Prostate gland (tissue), 2 donors: Measurements from ENCODE around the gene PPFIA2.

ENCODE experiments used
- CTCF ChIP-seq, 4 experiments: fragments of 200-600 bp in 2 of 4; fragments of 450-650 bp in 2 of 4; sonication (generic) in 2 of 4; IDR thresholded peaks; 1 replicate in 3 of 4; 2 replicates in 1 of 4; pipeline ENCODE4 v1.5.1; 2016 to 2019; ENCODE audit warnings: antibody characterized with exemption in 4 of 4, mild to moderate bottlenecking in 2 of 4, moderate library complexity in 2 of 4
- POLR2A ChIP-seq: fragments of 450-650 bp; IDR thresholded peaks from one replicate; pipeline ENCODE4 v1.6.1; 2016; ENCODE audit warnings: antibody characterized with exemption, mild to moderate bottlenecking
- POLR2AphosphoS5 ChIP-seq: sonication (generic); formaldehyde crosslinking; IDR thresholded peaks from one replicate; pipeline ENCODE4 v1.6.1; 2017; ENCODE audit warnings: antibody characterized with exemption

DNA sequence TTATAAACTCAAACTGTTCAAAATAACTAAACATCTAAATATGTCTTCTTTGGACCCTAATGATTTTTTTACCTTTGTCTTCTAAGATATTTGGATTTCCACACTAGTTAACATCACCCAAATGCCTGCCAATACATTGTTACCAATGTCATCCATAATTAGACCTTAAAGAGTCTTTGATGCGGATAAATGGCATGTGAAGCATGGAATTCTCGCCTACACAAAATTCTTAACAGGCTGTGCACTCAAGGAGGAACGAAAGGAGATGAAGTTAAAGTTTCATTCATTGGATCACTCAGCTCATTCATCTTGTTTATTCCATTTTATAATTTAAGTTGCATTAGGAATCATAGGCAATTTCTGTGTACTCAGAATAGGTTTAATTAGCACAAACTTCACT lies 461.5 kb downstream of the PPFIA2 start:
- TF ChIP-seq CTCF (IDR thresholded peaks at IDR 0.05) (no peak), POLR2AphosphoS5 (no peak), POLR2A (no peak)
